Skin epidermis (tissue), 12 donors: ENCODE results near the gene TNNT2.

ENCODE experiments used
- H3K27ac ChIP-seq, 21 experiments: fragments of 200-600 bp; sonication (generic) in 11 of 21; one replicate each; pipeline ENCODE4 v1.5.0; 2020; ENCODE audit warnings: mild to moderate bottlenecking in 3 of 21, inconsistent platforms in 2 of 21, moderate library complexity in 2 of 21
- H3K4me3 ChIP-seq, 7 experiments: fragments of 200-600 bp; sonication (generic) in 2 of 7; one replicate each; pipeline ENCODE4 v1.5.0; 2020; ENCODE audit warnings: inconsistent platforms in 2 of 7, mild to moderate bottlenecking in 2 of 7, moderate library complexity in 1 of 7

The TNNT2 gene

GRCh38 chr1:201327687-201328240 is 49.7 kb downstream of the TNNT2 start:
- Histone ChIP-seq H3K4me3 (no peak overlapping the region), H3K27ac (no peak overlapping the region)

- Histone ChIP-seq H3K27ac (peak overlapping the region in 2 of 21 experiments; percentile 9 to 70), H3K4me3 (no peak overlapping the region)
Observed at GRCh38 chr1:201326710-201327109, 50.8 kb downstream of the TNNT2 start.

- H3K4me3 ChIP-seq: no peak overlapping the region
- H3K27ac ChIP-seq: peak overlapping the region in 2 of 21 experiments; percentile 20 to 23
Observed at GRCh38 chr1:201325678-201326060, 51.8 kb downstream of the TNNT2 start.

GRCh38 chr1:201324821-201325677 is 52.4 kb downstream of the TNNT2 start:
- Histone ChIP-seq H3K4me3 (no peak overlapping the region), H3K27ac (peak overlapping the region in 3 of 21 experiments; percentile 20 to 55 (median 23))

GRCh38 chr1:201324306-201324705 is 53.2 kb downstream of the TNNT2 start:
- H3K27ac ChIP-seq: peak overlapping the region in 2 of 21 experiments; percentile 18 to 55
- H3K4me3 ChIP-seq: no peak overlapping the region

GRCh38 chr1:201322653-201323510 is 54.6 kb downstream of the TNNT2 start:
- Histone ChIP-seq H3K27ac (peak overlapping the region in 1 of 21 experiments; percentile 55), H3K4me3 (no peak overlapping the region)

GRCh38 chr1:201321826-201322390 is 55.6 kb downstream of the TNNT2 start:
- H3K27ac ChIP-seq: no peak overlapping the region
- no peak overlapping the region for H3K4me3 ChIP-seq

GRCh38 chr1:201320168-201320788 is 57.2 kb downstream of the TNNT2 start:
- Histone ChIP-seq H3K4me3 (no peak overlapping the region), H3K27ac (peak overlapping the region in 3 of 21 experiments; percentile 65 to 77 (median 71))

- Histone ChIP-seq H3K27ac (peak overlapping the region in 9 of 21 experiments; percentile 27 to 77 (median 50)), H3K4me3 (no peak overlapping the region)
Observed at GRCh38 chr1:201319631-201320030, 57.8 kb downstream of the TNNT2 start.

GRCh38 chr1:201318504-201319340 is 58.8 kb downstream of the TNNT2 start:
- Histone ChIP-seq H3K27ac (peak overlapping the region in 11 of 21 experiments; percentile 14 to 77 (median 54)), H3K4me3 (no peak overlapping the region)

GRCh38 chr1:201317551-201317950 is 59.9 kb downstream of the TNNT2 start:
- H3K27ac ChIP-seq: peak overlapping the region in 8 of 21 experiments; percentile 25 to 77 (median 51)
- no peak overlapping the region for H3K4me3 ChIP-seq

GRCh38 chr1:201316556-201316955 is 60.9 kb downstream of the TNNT2 start:
- no peak overlapping the region for H3K4me3 ChIP-seq
- H3K27ac ChIP-seq: peak overlapping the region in 3 of 21 experiments; percentile 15 to 77 (median 25)

GRCh38 chr1:201313086-201313485 is 64.4 kb downstream of the TNNT2 start:
- Histone ChIP-seq H3K27ac (peak overlapping the region in 15 of 21 experiments; percentile 1 to 94 (median 82)), H3K4me3 (no peak overlapping the region)

- Histone ChIP-seq H3K27ac (peak overlapping the region in 20 of 21 experiments; percentile 50 to 94 (median 84)), H3K4me3 (no peak overlapping the region)
Observed at GRCh38 chr1:201312298-201312697, 65.2 kb downstream of the TNNT2 start.

- Histone ChIP-seq H3K27ac (peak overlapping the region in 20 of 21 experiments; percentile 66 to 94 (median 84)), H3K4me3 (no peak overlapping the region)
Observed at GRCh38 chr1:201311356-201312011, 66.0 kb downstream of the TNNT2 start.

GRCh38 chr1:201310986-201311355 is 66.5 kb downstream of the TNNT2 start:
- no peak overlapping the region for H3K4me3 ChIP-seq

GRCh38 chr1:201310251-201310985 is 67.1 kb downstream of the TNNT2 start:
- no peak overlapping the region for H3K4me3 ChIP-seq
- H3K27ac ChIP-seq: peak overlapping the region; percentile 61 to 92 (median 84)

More at GRCh38 chr1:201310986-201311355, 66.5 kb downstream of the TNNT2 start:
- peak overlapping the region in 20 of 21 experiments; percentile 62 to 92 (median 84) for H3K27ac ChIP-seq
